K562 (cell line): Measurements from ENCODE around the gene EBI3. TPM values are rescaled to one million over a fixed set of nuclear protein-coding genes. Genes with fewer than 3 reads are reported as not detected.

Source experiments
- CBFB ChIP-seq: sonication (generic); formaldehyde crosslinking; IDR thresholded peaks from 2 replicates; pipeline ENCODE4 v1.4.0; 2020; ENCODE audit warnings: mild to moderate bottlenecking, missing genetic modification reagents
- CBX1 ChIP-seq: sonication (generic); IDR thresholded peaks from 2 replicates; pipeline ENCODE4 v1.6.1; 2016; ENCODE audit warnings: antibody characterized with exemption, low read depth, mild to moderate bottlenecking
- DIDO1 ChIP-seq: fragments of 450-650 bp; IDR thresholded peaks from 2 replicates; pipeline ENCODE4 v1.6.1; 2016; ENCODE audit warnings: low read depth, missing biosample characterization, missing genetic modification characterization
- ESRRB ChIP-seq: fragments of 250-450 bp; sonication (Bioruptor Pico); IDR thresholded peaks from 2 replicates; pipeline ENCODE4 v1.5.0; 2020; ENCODE audit warnings: mild to moderate bottlenecking, moderate library complexity, borderline replicate concordance
- HDAC8 ChIP-seq: fragments of 450-650 bp; IDR thresholded peaks from 2 replicates; pipeline ENCODE4 v1.6.1; 2016; ENCODE audit warnings: mild to moderate bottlenecking, missing genetic modification characterization, moderate library complexity, missing compliant biosample characterization
- MAFK ChIP-seq: IDR thresholded peaks from 2 replicates; pipeline ENCODE4 v1.6.1; 2011; ENCODE audit warnings: low read length, improper control_type of control experiment
- MECOM ChIP-seq: fragments of 250-450 bp; sonication (Bioruptor Pico); IDR thresholded peaks from 2 replicates; pipeline ENCODE4 v1.8.0; 2022; ENCODE audit warnings: inconsistent platforms
- MEF2D ChIP-seq: conservative IDR thresholded peaks from 2 replicates; pipeline ENCODE4 v1.6.1; 2016; ENCODE audit warnings: low read depth, missing genetic modification characterization, missing compliant biosample characterization
- MTA1 ChIP-seq: fragments of 450-650 bp; IDR thresholded peaks from 2 replicates; pipeline ENCODE4 v1.6.1; 2017; ENCODE audit warnings: borderline replicate concordance
- NR1H2 ChIP-seq: sonication (generic); formaldehyde crosslinking; IDR thresholded peaks from 2 replicates; pipeline ENCODE4 v1.4.0; 2020; ENCODE audit warnings: mild to moderate bottlenecking, missing genetic modification reagents
- PHF21A ChIP-seq: fragments of 450-650 bp; IDR thresholded peaks from 2 replicates; pipeline ENCODE4 v1.6.1; 2017; ENCODE audit warnings: low read depth, borderline replicate concordance
- RCOR1 ChIP-seq, 2 experiments: IDR thresholded peaks; 2 replicates each; pipeline ENCODE4 v1.6.1; 2012; ENCODE audit warnings: low read depth in 2 of 2, low read length in 2 of 2, borderline replicate concordance in 1 of 2, improper control_type of control experiment in 1 of 2
- SMC3 ChIP-seq: conservative IDR thresholded peaks from 2 replicates; pipeline ENCODE4 v1.6.1; 2011; ENCODE audit warnings: low read depth, low read length, improper control_type of control experiment; ENCODE audit not compliant: insufficient read depth
- SREBF1 ChIP-seq: fragments of 150-350 bp; IDR thresholded peaks from 2 replicates; pipeline ENCODE4 v1.6.1; 2014; ENCODE audit warnings: antibody characterized with exemption, low read depth, low read length, borderline replicate concordance
- U2AF1 ChIP-seq: fragments of 200-400 bp; formaldehyde crosslinking; optimal IDR thresholded peaks from 2 replicates; pipeline ENCODE3; 2017; ENCODE audit warnings: mild to moderate bottlenecking, low read depth, low read length, moderate library complexity
- YY1 ChIP-seq, 3 experiments: IDR thresholded peaks; 2 replicates each; pipeline ENCODE4 v1.6.1; 2011; ENCODE audit warnings: low read length in 2 of 3, mild to moderate bottlenecking in 2 of 3, moderate library complexity in 2 of 3, borderline replicate concordance in 1 of 3, control low read depth in 1 of 3, low read depth in 1 of 3; ENCODE audit not compliant: insufficient read depth in 3 of 3, insufficient replicate concordance in 2 of 3, control insufficient read depth in 1 of 3, insufficient read length in 1 of 3; ENCODE audit errors: extremely low read depth in 1 of 3
- ZBTB2 ChIP-seq: fragments of 450-650 bp; IDR thresholded peaks from 2 replicates; pipeline ENCODE4 v1.6.1; 2016; ENCODE audit warnings: antibody characterized with exemption
- ZNF695 ChIP-seq: fragments of 450-650 bp; formaldehyde crosslinking; IDR thresholded peaks from 2 replicates; pipeline ENCODE4 v1.4.0; 2020; ENCODE audit warnings: mild to moderate bottlenecking, moderate library complexity
- ZNF77 ChIP-seq: fragments of 250-450 bp; sonication (Bioruptor Pico); IDR thresholded peaks from 2 replicates; pipeline ENCODE4 v1.5.0; 2020
- polyA plus RNA-seq, 8 experiments: library from polyadenylated mRNA; depleted of rRNA in 4 of 8; stranded (reverse) in 5 of 8; unstranded in 3 of 8; fragments of >200 nt; fragmentation: Nextera tagmentation in 2 of 8; fragmentation: Illumina TruSeq in 1 of 8; extraction: Ambion mirVana in 2 of 8; extraction: Trizol in 1 of 8; gene quantifications; 2 replicates each; pipeline versions ENCODE4 v1.2.1 to v1.2.3, GENCODE V29; 2011 to 2014; ENCODE audit warnings: inconsistent platforms in 1 of 8, missing spikeins in 1 of 8
- total RNA-seq, 7 experiments: library from RNA; depleted of rRNA in 6 of 7; stranded (reverse); fragments of >200 nt in 6 of 7; fragmentation: Illumina TruSeq in 2 of 7; extraction: Trizol in 2 of 7; gene quantifications; 2 replicates each; pipeline versions ENCODE4 v1.2.1 to v1.2.3, GENCODE V29; 2011 to 2021; ENCODE audit warnings: low replicate concordance in 1 of 7
- TF ChIP-seq, protein P1 (sequence below): fragments of 450-650 bp; IDR thresholded peaks from 2 replicates; pipeline ENCODE4 v1.6.1; 2018; ENCODE audit warnings: mild to moderate bottlenecking, low read depth; ENCODE audit not compliant: partially characterized antibody
- TF ChIP-seq, protein P2 (sequence below): fragments of 450-650 bp; IDR thresholded peaks from 2 replicates; pipeline ENCODE4 v1.6.1; 2017; ENCODE audit warnings: antibody characterized with exemption

EBI3 gene
- total and polyA plus RNA-seq, 9 of the 15 experiments (the other 6 are each of a cell fraction or from before 2014, with no cell fraction given): 0.08 to 0.35 (median 0.22) TPM; not detected in 6

GRCh38 chr19:4256563-4256962, 27.2 kb downstream of the EBI3 start (continued):
- TF ChIP-seq HDAC8 (tag) (no peak), SREBF1 (no peak), CBFB (CRISPR knock-in tag) (no peak), ESRRB (CRISPR knock-in tag) (no peak), NR1H2 (CRISPR knock-in tag) (no peak), MTA1 (no peak), PHF21A (no peak), MEF2D (no peak), ZNF77 (CRISPR knock-in tag) (no peak), MECOM (CRISPR knock-in tag) (no peak), ZNF695 (CRISPR knock-in tag) (no peak), MAFK (no peak), CBX1 (peak; percentile 12; the same call in 1 of the 2 replicates), RCOR1 (IDR thresholded peaks at IDR 0.05; ENCODE audit: borderline replicate concordance in 1 of 2, low read depth in 2 of 2, low read length in 2 of 2) (no peak), YY1 (IDR thresholded peaks at IDR 0.05; ENCODE audit: borderline replicate concordance in 1 of 3, control insufficient read depth in 1 of 3, extremely low read depth in 1 of 3, insufficient read depth in 3 of 3, insufficient read length in 1 of 3, insufficient replicate concordance in 2 of 3, low read depth in 1 of 3, low read length in 2 of 3) (peak; percentile 12 to 88 (median 75)), SMC3 (0 out of 2 replicates have a peak, but pooled peaks have one; percentile 6), ZBTB2 (no peak), U2AF1 (no peak), DIDO1 (tag) (no peak)
- TF ChIP-seq, protein P1, sequence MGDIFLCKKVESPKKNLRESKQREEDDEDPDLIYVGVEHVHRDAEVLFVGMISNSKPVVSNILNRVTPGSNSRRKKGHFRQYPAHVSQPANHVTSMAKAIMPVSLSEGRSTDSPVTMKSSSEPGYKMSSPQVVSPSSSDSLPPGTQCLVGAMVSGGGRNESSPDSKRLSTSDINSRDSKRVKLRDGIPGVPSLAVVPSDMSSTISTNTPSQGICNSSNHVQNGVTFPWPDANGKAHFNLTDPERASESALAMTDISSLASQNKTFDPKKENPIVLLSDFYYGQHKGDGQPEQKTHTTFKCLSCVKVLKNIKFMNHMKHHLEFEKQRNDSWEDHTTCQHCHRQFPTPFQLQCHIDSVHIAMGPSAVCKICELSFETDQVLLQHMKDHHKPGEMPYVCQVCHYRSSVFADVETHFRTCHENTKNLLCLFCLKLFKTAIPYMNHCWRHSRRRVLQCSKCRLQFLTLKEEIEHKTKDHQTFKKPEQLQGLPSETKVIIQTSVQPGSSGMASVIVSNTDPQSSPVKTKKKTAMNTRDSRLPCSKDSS: peak; percentile 51
- TF ChIP-seq, protein P2, sequence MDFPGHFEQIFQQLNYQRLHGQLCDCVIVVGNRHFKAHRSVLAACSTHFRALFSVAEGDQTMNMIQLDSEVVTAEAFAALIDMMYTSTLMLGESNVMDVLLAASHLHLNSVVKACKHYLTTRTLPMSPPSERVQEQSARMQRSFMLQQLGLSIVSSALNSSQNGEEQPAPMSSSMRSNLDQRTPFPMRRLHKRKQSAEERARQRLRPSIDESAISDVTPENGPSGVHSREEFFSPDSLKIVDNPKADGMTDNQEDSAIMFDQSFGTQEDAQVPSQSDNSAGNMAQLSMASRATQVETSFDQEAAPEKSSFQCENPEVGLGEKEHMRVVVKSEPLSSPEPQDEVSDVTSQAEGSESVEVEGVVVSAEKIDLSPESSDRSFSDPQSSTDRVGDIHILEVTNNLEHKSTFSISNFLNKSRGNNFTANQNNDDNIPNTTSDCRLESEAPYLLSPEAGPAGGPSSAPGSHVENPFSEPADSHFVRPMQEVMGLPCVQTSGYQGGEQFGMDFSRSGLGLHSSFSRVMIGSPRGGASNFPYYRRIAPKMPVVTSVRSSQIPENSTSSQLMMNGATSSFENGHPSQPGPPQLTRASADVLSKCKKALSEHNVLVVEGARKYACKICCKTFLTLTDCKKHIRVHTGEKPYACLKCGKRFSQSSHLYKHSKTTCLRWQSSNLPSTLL: no peak
